ENCODE measurements around the gene AGPAT2. TPM values are rescaled to one million over a fixed set of nuclear protein-coding genes. Genes with fewer than 3 reads are reported as not detected.

The AGPAT2 gene
- total RNA-seq, 1 experiment from 2014 or later, result 55.7 TPM

- no peak for DNase-seq (ENCODE audit: low read depth)
Observed at GRCh38 chr9:136688274-136689107, 1.2 kb upstream of the AGPAT2 start.

- DNase-seq (ENCODE audit: low read depth), result no peak
Observed at GRCh38 chr9:136687721-136688223, 515 bp upstream of the AGPAT2 start.

GRCh38 chr9:136686534-136686793 is 793 bp downstream of the AGPAT2 start:
- DNase-seq (ENCODE audit: low read depth), result no peak

GRCh38 chr9:136685790-136686533 is 1.3 kb downstream of the AGPAT2 start:
- no peak for DNase-seq (ENCODE audit: low read depth)

GRCh38 chr9:136685216-136685615 is 2.0 kb downstream of the AGPAT2 start:
- no peak for DNase-seq (ENCODE audit: low read depth)

- no peak for DNase-seq (ENCODE audit: low read depth)
Observed at GRCh38 chr9:136684799-136685198, 2.5 kb downstream of the AGPAT2 start.

- no peak for DNase-seq (ENCODE audit: low read depth)
Observed at GRCh38 chr9:136684339-136684738, 2.9 kb downstream of the AGPAT2 start.

- no peak for DNase-seq (ENCODE audit: low read depth)
Observed at GRCh38 chr9:136683755-136684154, 3.5 kb downstream of the AGPAT2 start.

GRCh38 chr9:136683173-136683745 is 4.0 kb downstream of the AGPAT2 start:
- no peak for DNase-seq (ENCODE audit: low read depth)

GRCh38 chr9:136682710-136683109 is 4.5 kb downstream of the AGPAT2 start:
- DNase-seq (ENCODE audit: low read depth), result no peak

- DNase-seq (ENCODE audit: low read depth), result no peak
Observed at GRCh38 chr9:136681945-136682699, 5.1 kb downstream of the AGPAT2 start.

- DNase-seq (ENCODE audit: low read depth), result no peak
Observed at GRCh38 chr9:136681029-136681428, 6.2 kb downstream of the AGPAT2 start.

- no peak for DNase-seq (ENCODE audit: low read depth)
Observed at GRCh38 chr9:136679431-136679941, 7.8 kb downstream of the AGPAT2 start.

GRCh38 chr9:136678624-136679023 is 8.6 kb downstream of the AGPAT2 start:
- no peak for DNase-seq (ENCODE audit: low read depth)

GRCh38 chr9:136678034-136678433 is 9.2 kb downstream of the AGPAT2 start:
- no peak for DNase-seq (ENCODE audit: low read depth)

- no peak for DNase-seq (ENCODE audit: low read depth)
Observed at GRCh38 chr9:136676920-136677686, 10.2 kb downstream of the AGPAT2 start.

- DNase-seq (ENCODE audit: low read depth), result no peak
Observed at GRCh38 chr9:136676297-136676794, 10.9 kb downstream of the AGPAT2 start.

GRCh38 chr9:136675477-136676296 is 11.6 kb downstream of the AGPAT2 start:
- DNase-seq (ENCODE audit: low read depth), result no peak

GRCh38 chr9:136674786-136675349 is 12.4 kb downstream of the AGPAT2 start:
- DNase-seq (ENCODE audit: low read depth), result no peak
